Caco-2 (cell line): Measurements from ENCODE around the gene UBTD2. TPM values are rescaled to one million over a fixed set of nuclear protein-coding genes. Genes with fewer than 3 reads are reported as not detected.
"Not testable (repeated sequence)": the region's sequence is repeated elsewhere in the genome, so short reads cannot be mapped to it uniquely, and the experiment has no call there.

ENCODE experiments used
- BruUV-seq: library from RNA; stranded (reverse); fragments of 400-500 nt; replicated peaks from 2 replicates; lab custom pipeline; 2021; lab: Mats Ljungman, UMichigan
- CTCF ChIA-PET: fragments of 300-600 bp; sonication (Branson Sonifier 250); formaldehyde crosslinking; loops from one replicate; lab custom pipeline; 2022; ENCODE audit warnings: antibody characterized with exemption; lab: Charles Lee
- POLR2A ChIA-PET: fragments of 300-600 bp; sonication (Branson Sonifier 250); formaldehyde crosslinking; loops from one replicate; lab custom pipeline; 2022; ENCODE audit warnings: antibody characterized with exemption; lab: Charles Lee
- DNase-seq, 2 experiments: peaks; one replicate each; pipeline versions ENCODE4 v3.0.0 to v3.0.0-alpha.2; 2020 to 2022
- H3K27me3 ChIP-seq: replicated peaks from 2 replicates; pipeline ENCODE4 v1.6.0; 2011; ENCODE audit warnings: low read length; ENCODE audit not compliant: control insufficient read depth, insufficient read depth
- H3K36me3 ChIP-seq: 2 replicates; pipeline ENCODE4 v1.5.1; 2011; ENCODE audit warnings: low read length; ENCODE audit not compliant: control insufficient read depth, insufficient read depth
- H3K4me1 ChIP-seq: fragments of 250-450 bp; sonication (Bioruptor Pico); 2 replicates; pipeline ENCODE4 v1.5.1; 2020; ENCODE audit warnings: mild to moderate bottlenecking
- H3K4me3 ChIP-seq: 2 replicates; pipeline ENCODE4 v1.5.1; 2011; ENCODE audit warnings: low read depth, mild to moderate bottlenecking, control low read depth, low read length
- H3K9me3 ChIP-seq: fragments of 250-450 bp; sonication (Bioruptor Pico); 2 replicates; pipeline ENCODE4 v1.5.1; 2020; ENCODE audit warnings: mild to moderate bottlenecking, moderate library complexity
- H3K27ac Mint-ChIP-seq: one replicate; pipeline ENCODE4 v1.8.0; 2022; ENCODE audit warnings: mixed read lengths; ENCODE audit not compliant: unreplicated experiment
- H3K27me3 Mint-ChIP-seq: one replicate; pipeline ENCODE4 v1.8.0; 2022; ENCODE audit warnings: mixed read lengths; ENCODE audit not compliant: insufficient read depth, unreplicated experiment
- H3K36me3 Mint-ChIP-seq: one replicate; pipeline ENCODE4 v1.8.0; 2022; ENCODE audit warnings: mild to moderate bottlenecking, mixed read lengths; ENCODE audit not compliant: insufficient read depth, unreplicated experiment
- H3K4me1 Mint-ChIP-seq: one replicate; pipeline ENCODE4 v1.8.0; 2022; ENCODE audit warnings: low read depth, mixed read lengths; ENCODE audit not compliant: unreplicated experiment
- H3K4me3 Mint-ChIP-seq: one replicate; pipeline ENCODE4 v1.8.0; 2022; ENCODE audit warnings: mild to moderate bottlenecking, moderate library complexity, mixed read lengths; ENCODE audit not compliant: unreplicated experiment
- H3K9me3 Mint-ChIP-seq: one replicate; pipeline ENCODE4 v1.8.0; 2022; ENCODE audit warnings: mixed read lengths; ENCODE audit not compliant: unreplicated experiment
- intact Hi-C: fragments of 100-400 bp; cut with micrococcal nuclease; formaldehyde crosslinking; loops from one replicate; pipeline ENCODE4 v1.10.0; 2022; ENCODE audit not compliant: unreplicated experiment
- total RNA-seq: library from RNA; stranded (reverse); gene quantifications from 2 replicates; pipeline ENCODE4 v1.2.3, GENCODE V29; 2022
- TF ChIP-seq, protein P1 (sequence below), 2 experiments: fragments of 200-600 bp in 1 of 2; IDR thresholded peaks; 1 replicate in 1 of 2; 2 replicates in 1 of 2; pipeline versions ENCODE4 v1.5.1 to v1.8.0; 2011 to 2022; ENCODE audit warnings: antibody characterized with exemption in 1 of 2, control low read depth in 1 of 2, inconsistent platforms in 1 of 2, low read depth in 1 of 2, low read length in 1 of 2, mild to moderate bottlenecking in 1 of 2, moderate library complexity in 1 of 2; ENCODE audit not compliant: insufficient read depth in 1 of 2, severe bottlenecking in 1 of 2, unreplicated experiment in 1 of 2

The UBTD2 gene
- total RNA-seq, 1 experiment from 2014 or later, result 32.4 TPM

DNA sequence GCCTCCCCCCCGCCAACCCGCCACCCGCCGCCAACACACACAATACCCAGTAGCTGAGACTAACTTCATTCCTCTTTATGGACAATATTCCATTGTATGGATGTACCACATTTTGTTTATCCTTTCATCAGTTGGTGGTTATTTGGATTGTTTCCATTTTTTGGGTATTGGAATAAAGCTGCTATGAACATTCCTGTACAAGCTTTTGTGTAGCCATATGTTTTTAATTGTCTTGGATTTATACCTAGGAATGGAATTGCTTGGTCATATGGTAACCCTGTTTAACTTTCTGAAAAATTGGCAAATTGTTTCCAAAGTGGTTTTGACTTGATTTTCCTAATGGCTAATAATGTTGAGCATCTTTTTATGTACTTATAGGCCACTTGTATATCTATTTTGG, 4.9 kb upstream of the UBTD2 start:
- no peak for DNase-seq
- no peak overlapping the region for H3K4me3 Mint-ChIP-seq
- no peaks in the 10 kb centered on the region for H3K36me3 ChIP-seq
- intact Hi-C loops, result no loop called here
- no peaks in the 10 kb centered on the region for H3K4me1 Mint-ChIP-seq
- ChIA-PET POLR2A (no interaction called here), CTCF (no interaction called here)
- BruUV-seq, result no TSS peak
- no peaks in the 10 kb centered on the region for H3K27me3 ChIP-seq
- no peaks in the 10 kb centered on the region for H3K27me3 Mint-ChIP-seq
- H3K4me1 ChIP-seq, result peaks cover 5% of the 10 kb centered on the region; the same call in 1 of the 2 replicates
- no peak overlapping the region for H3K27ac Mint-ChIP-seq
- H3K9me3 Mint-ChIP-seq, result no peaks in the 10 kb centered on the region
- no peak overlapping the region for H3K4me3 ChIP-seq
- H3K9me3 ChIP-seq, result no peaks in the 10 kb centered on the region
- TF ChIP-seq, protein P1, sequence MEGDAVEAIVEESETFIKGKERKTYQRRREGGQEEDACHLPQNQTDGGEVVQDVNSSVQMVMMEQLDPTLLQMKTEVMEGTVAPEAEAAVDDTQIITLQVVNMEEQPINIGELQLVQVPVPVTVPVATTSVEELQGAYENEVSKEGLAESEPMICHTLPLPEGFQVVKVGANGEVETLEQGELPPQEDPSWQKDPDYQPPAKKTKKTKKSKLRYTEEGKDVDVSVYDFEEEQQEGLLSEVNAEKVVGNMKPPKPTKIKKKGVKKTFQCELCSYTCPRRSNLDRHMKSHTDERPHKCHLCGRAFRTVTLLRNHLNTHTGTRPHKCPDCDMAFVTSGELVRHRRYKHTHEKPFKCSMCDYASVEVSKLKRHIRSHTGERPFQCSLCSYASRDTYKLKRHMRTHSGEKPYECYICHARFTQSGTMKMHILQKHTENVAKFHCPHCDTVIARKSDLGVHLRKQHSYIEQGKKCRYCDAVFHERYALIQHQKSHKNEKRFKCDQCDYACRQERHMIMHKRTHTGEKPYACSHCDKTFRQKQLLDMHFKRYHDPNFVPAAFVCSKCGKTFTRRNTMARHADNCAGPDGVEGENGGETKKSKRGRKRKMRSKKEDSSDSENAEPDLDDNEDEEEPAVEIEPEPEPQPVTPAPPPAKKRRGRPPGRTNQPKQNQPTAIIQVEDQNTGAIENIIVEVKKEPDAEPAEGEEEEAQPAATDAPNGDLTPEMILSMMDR (IDR thresholded peaks at IDR 0.05; ENCODE audit: insufficient read depth in 1 of 2, low read depth in 1 of 2, low read length in 1 of 2, severe bottlenecking in 1 of 2, unreplicated experiment in 1 of 2), result no peak
- H3K36me3 Mint-ChIP-seq, result no peaks in the 10 kb centered on the region

DNA sequence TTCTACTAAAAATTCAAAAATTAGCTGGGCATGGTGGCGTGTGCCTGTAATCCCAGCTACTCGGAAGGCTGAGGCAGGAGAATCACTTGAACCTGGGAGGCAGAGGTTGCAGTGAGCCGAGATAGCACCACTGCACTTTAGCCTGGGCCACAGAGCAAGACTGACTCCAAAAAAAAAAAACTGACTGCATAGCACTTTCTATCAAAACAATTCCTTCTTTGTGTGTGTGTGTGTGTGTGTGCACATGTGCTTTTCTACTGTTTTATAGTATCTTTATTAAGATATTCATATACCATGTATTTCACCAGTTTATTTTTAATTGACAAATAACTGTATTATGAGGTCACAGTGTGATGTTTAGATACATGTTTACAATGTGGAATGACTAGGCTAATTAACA, 3.6 kb upstream of the UBTD2 start:
- H3K27me3 ChIP-seq, H3K36me3 Mint-ChIP-seq, H3K36me3 ChIP-seq, H3K9me3 ChIP-seq, H3K4me3 ChIP-seq, H3K27ac Mint-ChIP-seq, H3K4me3 Mint-ChIP-seq, BruUV-seq, H3K4me1 ChIP-seq, H3K4me1 Mint-ChIP-seq, DNase-seq, CTCF ChIA-PET, POLR2A ChIA-PET, H3K27me3 Mint-ChIP-seq, H3K9me3 Mint-ChIP-seq, intact Hi-C loops: not testable (repeated sequence)

DNA sequence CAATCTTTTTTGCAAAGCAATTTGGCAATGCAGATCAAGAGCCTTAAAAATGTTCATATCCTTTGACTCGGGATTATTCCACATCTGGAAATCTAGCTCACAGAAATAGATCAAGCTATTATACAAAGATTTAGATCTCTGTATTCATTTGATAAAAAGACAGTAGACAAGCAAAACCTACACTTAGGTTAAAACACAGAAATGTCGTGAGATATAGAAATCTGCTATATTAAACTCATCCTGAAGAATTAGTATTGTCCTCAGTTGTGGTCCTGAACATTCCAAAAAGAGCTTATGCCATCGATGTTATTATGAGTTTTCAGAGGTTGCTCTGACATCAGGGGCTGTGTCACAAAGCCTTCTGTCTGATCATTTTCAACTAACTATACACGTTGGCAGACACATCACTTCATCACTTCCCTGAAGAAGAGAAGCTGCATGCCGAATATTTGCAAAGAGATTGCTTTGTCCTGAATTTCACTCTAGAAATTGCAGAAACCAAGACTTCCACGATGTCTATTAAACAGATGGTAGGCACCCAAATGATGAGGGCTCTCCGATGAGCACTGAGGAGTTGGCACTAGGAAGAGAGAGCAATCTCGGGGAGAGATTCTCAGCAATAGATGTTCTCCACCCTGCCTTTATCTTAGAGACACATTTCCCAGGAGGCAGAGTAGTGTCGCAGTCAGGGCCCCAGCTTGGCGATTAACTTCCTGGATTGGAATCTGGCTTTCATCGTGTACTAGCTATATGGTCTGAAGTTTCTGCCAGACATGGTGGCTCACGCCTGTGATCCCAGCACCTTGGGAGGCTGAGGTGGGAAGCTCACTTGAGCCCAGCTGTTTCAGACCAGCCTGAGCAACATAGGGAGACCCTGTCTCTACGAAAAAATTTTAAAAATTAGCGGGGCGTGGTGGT, 1.9 kb upstream of the UBTD2 start:
- TF ChIP-seq, protein P1 (IDR thresholded peaks at IDR 0.05; ENCODE audit: insufficient read depth in 1 of 2, low read depth in 1 of 2, low read length in 1 of 2, severe bottlenecking in 1 of 2, unreplicated experiment in 1 of 2), result no peak
- POLR2A ChIA-PET, result interaction anchor here (0.6 kb wide), 1 partner anchor 190 kb away, joined by 3 read pairs; no protein-coding TSS in a partner anchor
- Mint-ChIP-seq H3K4me3 (peak overlapping the region; percentile 86), H3K9me3 (no peaks in the 10 kb centered on the region), H3K27ac (peak overlapping the region; percentile 85), H3K36me3 (no peaks in the 10 kb centered on the region), H3K4me1 (peaks cover 9% of the 10 kb centered on the region), H3K27me3 (no peaks in the 10 kb centered on the region)
- Histone ChIP-seq H3K4me3 (no peak overlapping the region), H3K9me3 (no peaks in the 10 kb centered on the region), H3K36me3 (no peaks in the 10 kb centered on the region; the same call in 1 of the 2 replicates), H3K27me3 (no peaks in the 10 kb centered on the region), H3K4me1 (peaks cover 5% of the 10 kb centered on the region; the same call in 1 of the 2 replicates)
- no TSS peak for BruUV-seq
- no peak for DNase-seq
- intact Hi-C loops, result no loop called here
- CTCF ChIA-PET, result no interaction called here
